Stomach smooth muscle (tissue), 2 donors: ENCODE measurements around the gene CREB3.
A peak's percentile ranks its signal among the peaks of the same experiment; 100 is the strongest.

Experiments used
- H3K27ac ChIP-seq: one replicate; pipeline ENCODE4 v1.7.0; 2013; ENCODE audit warnings: mild to moderate bottlenecking, low read length, inconsistent platforms
- H3K27me3 ChIP-seq, 2 donors: one replicate each; pipeline ENCODE4 v1.7.0; 2013; ENCODE audit warnings: low read length in 2 of 2; ENCODE audit not compliant: insufficient read depth in 2 of 2, control insufficient read depth in 1 of 2
- H3K36me3 ChIP-seq, 2 donors: one replicate each; pipeline ENCODE4 v1.7.0; 2013; ENCODE audit warnings: low read length in 2 of 2; ENCODE audit not compliant: control insufficient read depth in 2 of 2, insufficient read depth in 2 of 2
- H3K4me1 ChIP-seq: one replicate; pipeline ENCODE4 v1.7.0; 2013; ENCODE audit warnings: low read length; ENCODE audit not compliant: control insufficient read depth, insufficient read depth
- H3K4me3 ChIP-seq, 2 donors: one replicate each; pipeline ENCODE4 v1.7.0; 2013; ENCODE audit warnings: low read length in 2 of 2
- H3K9ac ChIP-seq, 2 donors: one replicate each; pipeline ENCODE4 v1.7.0; 2013; ENCODE audit warnings: low read length in 2 of 2, mild to moderate bottlenecking in 1 of 2
- H3K9me3 ChIP-seq, 2 donors: one replicate each; pipeline ENCODE4 v1.7.0; 2013; ENCODE audit warnings: low read length in 2 of 2; ENCODE audit not compliant: control insufficient read depth in 2 of 2
- donor health status: healthy.
- donor health status: Pancreatic carcinoma.

Gene CREB3

DNA sequence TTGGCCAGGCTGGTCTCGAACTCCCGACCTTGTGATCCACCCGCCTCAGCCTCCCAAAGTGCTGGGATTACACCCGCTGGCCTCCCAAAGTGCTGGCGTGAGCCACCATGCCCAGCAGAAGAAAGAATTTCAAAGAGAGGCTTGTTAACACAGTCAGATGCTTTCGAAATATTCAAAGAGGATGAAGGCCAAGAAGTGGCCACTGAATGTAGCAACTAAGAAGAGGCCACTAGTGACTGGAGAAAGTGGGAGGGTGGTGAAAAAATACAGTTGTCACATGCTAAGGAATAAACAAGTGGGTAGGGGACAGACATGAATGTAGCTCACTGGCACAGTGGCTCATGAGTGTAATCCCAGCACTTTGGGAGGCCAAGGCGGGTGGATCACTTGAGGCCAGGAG lies 29.8 kb upstream of the CREB3 start:
- H3K4me1 ChIP-seq = peaks cover 5% of the 10 kb centered on the region
- no peaks in the 10 kb centered on the region for H3K27me3 ChIP-seq
- H3K4me3 ChIP-seq = no peak overlapping the region
- no peaks in the 10 kb centered on the region for H3K9me3 ChIP-seq
- no peak overlapping the region for H3K9ac ChIP-seq
- H3K36me3 ChIP-seq = peaks cover 93 to 97% of the 10 kb centered on the region in 2 donors
- no peak overlapping the region for H3K27ac ChIP-seq

DNA sequence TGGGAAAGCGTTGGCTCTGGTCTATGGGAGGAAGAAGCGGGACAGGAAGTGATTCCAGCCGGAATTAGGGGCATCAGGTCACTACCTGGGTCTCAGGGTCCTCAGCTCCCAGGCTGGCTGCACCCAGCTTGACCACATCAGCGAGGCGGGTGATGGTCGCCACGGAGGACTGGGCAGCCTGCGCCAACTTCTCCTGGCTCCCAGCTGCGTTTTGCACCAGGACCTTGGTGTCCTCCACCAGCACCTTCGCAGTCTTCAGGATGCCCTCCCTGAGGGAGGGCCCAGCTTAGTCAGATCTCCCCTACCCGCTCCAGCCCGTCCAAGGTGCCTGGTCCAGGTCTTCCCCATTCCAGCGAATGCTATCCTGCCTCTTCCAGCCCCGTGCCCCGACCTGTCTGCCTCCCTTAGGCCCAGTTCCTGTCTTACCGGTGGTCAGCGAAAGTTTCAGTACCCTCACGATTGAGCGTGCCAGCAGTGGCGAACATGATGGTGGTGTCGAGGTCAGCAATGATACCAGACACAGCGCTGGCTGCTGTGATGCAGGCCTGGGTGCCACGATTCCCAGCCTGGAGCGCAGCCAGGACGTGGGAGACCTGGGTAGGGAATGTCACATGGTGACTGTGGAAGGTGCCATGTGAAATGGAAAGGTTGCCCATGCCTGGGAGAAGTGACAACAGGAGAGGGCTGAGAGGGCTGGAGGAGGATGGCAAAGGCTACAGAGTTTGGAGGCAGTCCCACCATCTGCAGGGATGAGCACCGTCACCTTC lies 28.4 kb upstream of the CREB3 start:
- no peaks in the 10 kb centered on the region for H3K27me3 ChIP-seq
- peaks cover 92 to 93% of the 10 kb centered on the region in 2 donors for H3K36me3 ChIP-seq
- no peak overlapping the region for H3K27ac ChIP-seq
- no peak overlapping the region for H3K9ac ChIP-seq
- H3K4me3 ChIP-seq = no peak overlapping the region
- no peaks in the 10 kb centered on the region for H3K9me3 ChIP-seq
- peaks cover 3% of the 10 kb centered on the region for H3K4me1 ChIP-seq

DNA sequence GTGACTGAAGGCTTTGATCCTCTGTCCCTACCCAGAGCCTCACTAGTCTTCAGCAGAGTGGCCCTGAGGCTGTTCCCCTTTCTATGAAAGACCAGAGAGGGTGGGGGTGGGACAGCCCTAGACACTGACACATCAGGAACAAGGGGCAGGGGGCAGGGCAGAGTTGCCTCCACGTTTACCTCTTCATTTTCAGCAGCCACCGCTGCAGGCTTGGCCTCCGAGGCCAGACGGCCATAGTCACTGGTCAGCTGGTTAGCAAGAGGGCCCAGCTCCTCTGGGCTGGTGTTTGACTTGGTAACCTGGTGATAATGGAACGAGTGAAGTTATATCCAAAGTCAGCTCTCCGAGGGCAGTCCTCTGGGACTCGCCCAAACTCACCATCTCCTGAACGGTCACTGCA lies 27.1 kb upstream of the CREB3 start:
- Histone ChIP-seq H3K36me3 (peaks cover 82 to 85% of the 10 kb centered on the region in 2 donors), H3K27me3 (no peaks in the 10 kb centered on the region), H3K27ac (peak overlapping the region; percentile 46), H3K4me1 (no peaks in the 10 kb centered on the region), H3K4me3 (no peak overlapping the region), H3K9me3 (no peaks in the 10 kb centered on the region), H3K9ac (no peak overlapping the region)

DNA sequence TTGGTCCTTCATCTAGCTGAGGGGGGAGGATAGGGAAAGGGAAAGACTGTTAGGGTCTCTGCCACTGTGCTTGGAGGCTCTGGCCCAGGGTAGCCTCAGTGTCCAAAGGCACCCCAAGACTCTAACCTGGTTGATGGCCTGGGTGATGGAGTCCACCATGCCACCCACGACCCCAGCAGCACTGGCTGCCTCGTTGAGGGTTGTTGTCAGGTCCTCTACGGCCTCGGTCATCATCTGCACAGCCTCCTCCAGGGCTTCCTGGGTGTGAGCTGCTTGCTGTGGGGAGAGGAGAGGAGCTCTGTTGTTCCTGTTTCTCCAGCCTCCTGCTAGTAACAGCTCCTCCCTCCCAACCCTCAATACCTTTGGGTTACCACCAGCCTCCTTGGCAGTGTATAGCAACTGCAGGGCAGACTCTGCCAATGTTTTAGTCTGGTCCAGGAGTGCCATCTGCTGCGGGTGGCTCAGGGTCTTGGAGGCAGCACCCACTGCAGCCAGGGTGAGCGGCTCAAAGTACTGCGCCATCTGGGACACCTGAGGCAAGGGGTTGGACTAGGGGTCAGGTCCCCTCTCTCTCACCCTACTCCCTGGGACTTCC lies 26.5 kb upstream of the CREB3 start:
- H3K4me3 ChIP-seq = no peak overlapping the region
- H3K36me3 ChIP-seq = peaks cover 82 to 85% of the 10 kb centered on the region in 2 donors
- no peak overlapping the region for H3K9ac ChIP-seq
- no peaks in the 10 kb centered on the region for H3K4me1 ChIP-seq
- H3K27me3 ChIP-seq = no peaks in the 10 kb centered on the region
- H3K9me3 ChIP-seq = no peaks in the 10 kb centered on the region
- peak overlapping the region; percentile 46 for H3K27ac ChIP-seq

DNA sequence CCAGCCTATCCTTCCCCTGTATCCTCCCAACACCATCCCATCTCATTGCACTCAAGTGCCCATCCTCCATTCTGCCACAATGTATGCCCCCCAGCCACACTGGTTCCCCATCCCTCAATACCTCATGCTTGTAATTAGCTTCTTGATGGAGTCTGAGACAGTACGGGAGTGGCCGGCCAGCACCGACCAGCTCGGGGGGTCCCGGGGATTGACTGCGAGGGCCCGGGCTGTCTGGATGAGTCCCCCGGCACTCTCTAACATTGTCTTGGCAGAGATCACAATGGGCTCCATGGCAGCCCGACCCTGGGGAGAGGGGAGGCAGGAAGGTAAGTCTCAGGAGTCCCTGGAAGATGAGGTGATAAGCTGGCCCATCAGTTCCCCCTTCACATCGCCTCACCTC lies 25.5 kb upstream of the CREB3 start:
- no peak overlapping the region for H3K4me3 ChIP-seq
- no peaks in the 10 kb centered on the region for H3K27me3 ChIP-seq
- H3K4me1 ChIP-seq = no peaks in the 10 kb centered on the region
- H3K27ac ChIP-seq = peak overlapping the region; percentile 53
- H3K36me3 ChIP-seq = peaks cover 85 to 86% of the 10 kb centered on the region in 2 donors
- no peak overlapping the region for H3K9ac ChIP-seq
- H3K9me3 ChIP-seq = no peaks in the 10 kb centered on the region

DNA sequence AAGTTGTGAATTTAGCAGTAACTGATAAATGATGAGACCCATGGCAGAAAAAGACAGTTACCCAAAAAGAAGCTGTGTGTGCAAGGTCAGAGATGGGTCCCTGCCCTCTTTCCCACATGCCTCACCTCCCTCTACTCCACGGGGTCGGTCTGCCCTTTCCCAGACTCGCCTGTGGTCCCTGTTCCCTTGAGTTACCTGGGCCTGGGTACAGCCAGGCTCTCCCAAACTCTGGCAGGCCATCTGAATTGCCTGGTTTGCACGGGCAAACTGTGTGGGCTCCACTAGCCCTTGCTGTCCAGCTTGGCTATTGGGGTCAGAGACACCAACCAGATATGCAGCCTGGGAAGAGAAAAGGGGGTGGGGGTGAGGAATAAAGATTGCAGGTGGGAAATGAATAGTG lies 24.3 kb upstream of the CREB3 start:
- no peak overlapping the region for H3K27ac ChIP-seq
- peaks cover 87 to 88% of the 10 kb centered on the region in 2 donors for H3K36me3 ChIP-seq
- no peaks in the 10 kb centered on the region for H3K4me1 ChIP-seq
- no peaks in the 10 kb centered on the region for H3K9me3 ChIP-seq
- H3K9ac ChIP-seq = no peak overlapping the region
- no peaks in the 10 kb centered on the region for H3K27me3 ChIP-seq
- no peak overlapping the region for H3K4me3 ChIP-seq

DNA sequence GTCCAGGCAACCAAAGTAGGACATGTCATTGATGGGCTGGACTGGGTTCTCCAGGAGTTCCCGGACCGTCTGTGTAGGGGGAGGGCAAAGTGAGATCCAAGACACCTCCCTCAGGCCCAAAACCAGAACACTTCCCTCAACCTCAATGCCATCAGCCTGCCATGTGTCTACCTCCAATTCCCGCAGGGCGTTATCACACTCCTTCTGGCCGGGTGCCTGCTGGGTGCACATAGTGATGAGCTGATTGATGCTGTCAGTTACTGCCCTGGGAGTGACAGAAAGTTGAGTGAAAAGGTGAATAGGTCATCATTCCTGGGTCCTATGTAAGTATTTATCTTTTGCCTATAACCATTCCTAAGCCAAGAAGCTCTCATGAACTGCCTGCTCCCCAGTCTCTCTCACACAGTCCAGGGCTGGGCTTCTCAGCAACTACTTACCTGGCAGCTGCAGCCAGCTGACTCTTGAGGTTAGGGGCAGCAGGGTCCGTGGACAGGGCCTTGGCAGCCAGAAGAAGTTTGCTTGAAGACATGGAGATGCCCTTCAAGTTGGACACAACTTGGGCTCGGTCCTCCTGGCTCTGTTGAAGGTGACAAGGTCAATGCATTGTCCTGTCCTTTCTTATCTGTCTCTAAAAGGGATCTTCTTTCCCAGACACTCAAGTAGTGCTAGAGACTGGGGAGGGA lies 21.5 kb upstream of the CREB3 start:
- Histone ChIP-seq H3K9me3 (no peaks in the 10 kb centered on the region), H3K4me1 (no peaks in the 10 kb centered on the region), H3K27me3 (no peaks in the 10 kb centered on the region), H3K9ac (no peak overlapping the region), H3K27ac (peak overlapping the region; percentile 49), H3K4me3 (no peak overlapping the region), H3K36me3 (peaks cover 83 to 85% of the 10 kb centered on the region in 2 donors)

DNA sequence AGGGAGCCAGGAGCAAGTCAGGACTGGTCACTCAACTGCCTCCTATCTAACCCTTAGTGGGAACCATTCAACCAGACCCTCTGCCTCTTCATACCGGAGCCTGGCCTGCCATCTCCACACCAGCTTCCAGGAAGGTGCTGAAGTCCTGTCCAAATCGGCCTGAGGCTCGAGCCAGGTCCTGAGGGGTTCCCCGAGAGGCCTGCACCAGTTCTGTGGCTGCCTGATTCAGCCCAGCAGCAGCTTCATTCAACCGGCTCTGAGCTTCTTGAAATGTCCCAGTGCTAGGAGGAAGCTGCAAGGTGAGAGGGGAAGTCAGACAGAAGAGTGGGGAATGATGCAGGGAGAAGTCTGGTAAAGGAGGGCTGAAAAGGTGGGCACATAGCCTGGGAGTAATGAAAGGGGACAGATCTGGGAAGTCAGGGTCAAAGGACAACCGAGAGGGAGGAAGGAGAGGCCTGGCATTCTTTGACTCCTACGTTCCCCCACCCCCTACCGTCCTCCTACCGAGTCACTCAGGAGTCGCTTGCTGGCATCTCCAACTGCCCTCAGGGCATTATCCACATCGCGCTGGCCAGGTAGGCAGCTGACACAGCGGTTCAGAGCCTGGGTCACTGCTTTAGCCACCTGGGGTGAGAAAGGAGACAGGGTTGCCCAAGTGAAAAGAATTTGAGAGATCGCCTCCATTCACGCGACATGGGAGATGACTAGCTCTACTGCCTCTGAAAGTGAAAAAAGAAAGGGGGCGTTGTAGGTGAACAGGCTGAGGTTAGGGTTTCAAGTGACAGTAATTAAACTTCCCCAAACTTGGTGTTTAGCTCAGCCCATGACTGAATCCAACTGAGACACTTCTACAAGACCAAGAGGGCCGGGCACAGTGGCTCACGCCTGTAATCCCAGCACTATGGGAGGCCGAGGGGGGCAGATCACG lies 20.7 kb upstream of the CREB3 start:
- Histone ChIP-seq H3K4me1 (no peaks in the 10 kb centered on the region), H3K36me3 (peaks cover 83 to 85% of the 10 kb centered on the region in 2 donors), H3K4me3 (no peak overlapping the region), H3K27me3 (no peaks in the 10 kb centered on the region), H3K9ac (no peak overlapping the region), H3K27ac (peak overlapping the region; percentile 49), H3K9me3 (no peaks in the 10 kb centered on the region)

DNA sequence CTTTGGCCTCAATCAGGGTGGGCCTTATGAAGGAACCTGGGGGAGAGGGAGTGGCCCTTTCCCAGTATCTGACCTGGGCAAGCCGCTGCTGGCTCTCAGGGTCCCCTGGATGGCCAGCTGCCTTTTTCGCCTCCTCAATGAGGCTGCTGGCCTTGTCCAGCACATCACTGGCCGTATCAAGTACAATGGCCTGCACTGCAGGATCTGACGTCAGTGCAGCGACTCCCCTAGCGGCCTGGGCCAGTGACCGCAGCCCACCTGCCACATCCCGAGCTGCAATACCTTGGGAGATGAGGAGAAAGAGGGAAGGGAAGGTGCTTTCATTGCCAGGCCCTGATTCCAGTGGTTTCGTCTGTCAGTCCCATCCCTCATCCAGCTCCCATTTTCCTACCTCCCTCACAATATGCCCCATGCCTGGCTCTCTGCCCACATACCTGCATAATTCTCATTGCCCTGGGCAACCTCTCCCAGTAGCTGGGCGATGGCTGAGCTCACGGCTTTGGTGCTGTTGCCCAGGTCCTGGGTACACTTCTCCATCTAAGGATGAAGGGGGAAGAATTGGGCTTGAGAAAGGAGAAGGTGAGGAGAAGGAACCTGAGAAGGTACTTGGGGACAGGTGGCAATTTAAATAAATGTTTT lies 19.6 kb upstream of the CREB3 start:
- H3K27me3 ChIP-seq = no peaks in the 10 kb centered on the region
- H3K4me3 ChIP-seq = no peak overlapping the region
- H3K9ac ChIP-seq = no peak overlapping the region
- H3K9me3 ChIP-seq = no peaks in the 10 kb centered on the region
- H3K4me1 ChIP-seq = no peaks in the 10 kb centered on the region
- H3K36me3 ChIP-seq = peaks cover 83 to 85% of the 10 kb centered on the region in 2 donors
- H3K27ac ChIP-seq = peak overlapping the region; percentile 49

DNA sequence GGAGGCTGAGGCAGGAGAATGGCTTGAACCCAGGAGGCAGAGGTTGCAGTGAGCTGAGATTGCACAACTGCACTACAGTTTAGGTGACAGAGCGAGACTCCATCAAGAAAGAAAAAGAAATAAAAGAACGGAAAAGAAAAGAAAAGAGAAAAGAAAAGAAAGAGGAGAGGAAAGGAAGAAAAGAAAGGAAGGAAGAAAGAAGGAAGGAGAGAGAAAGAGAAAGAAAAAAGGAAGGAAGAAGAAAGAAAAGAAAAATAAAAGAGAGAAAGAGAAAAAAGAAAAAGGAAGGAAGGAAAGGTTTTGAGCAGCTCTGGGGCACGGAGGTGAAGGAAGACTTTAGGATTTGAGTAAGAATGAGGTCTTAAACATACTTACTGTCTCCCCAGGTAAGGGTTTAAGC lies 18.9 kb upstream of the CREB3 start:
- peaks cover 84 to 85% of the 10 kb centered on the region in 2 donors for H3K36me3 ChIP-seq
- peak overlapping the region; percentile 49 for H3K27ac ChIP-seq
- H3K9ac ChIP-seq = no peak overlapping the region
- no peaks in the 10 kb centered on the region for H3K27me3 ChIP-seq
- H3K9me3 ChIP-seq = no peaks in the 10 kb centered on the region
- no peaks in the 10 kb centered on the region for H3K4me1 ChIP-seq
- no peak overlapping the region for H3K4me3 ChIP-seq
